Left kidney (tissue), 2 donors: ENCODE measurements around the gene FPR1. TPM values are rescaled to one million over a fixed set of nuclear protein-coding genes. Genes with fewer than 3 reads are reported as not detected.
A peak's percentile ranks its signal among the peaks of the same experiment; 100 is the strongest.
"Not testable (repeated sequence)": the region's sequence is repeated elsewhere in the genome, so short reads cannot be mapped to it uniquely, and the experiment has no call there.

Source experiments
- DNase-seq: peaks from one replicate; pipeline ENCODE4 v3.0.0-alpha.2; 2013
- polyA plus RNA-seq: library from polyadenylated mRNA; unstranded; fragments of 120-200 nt; gene quantifications from one replicate; pipeline ENCODE4 v1.2.1, GENCODE V29; 2013; ENCODE audit not compliant: insufficient read length

Gene FPR1
- polyA plus RNA-seq, 1 donor, result 0.58 TPM

DNA sequence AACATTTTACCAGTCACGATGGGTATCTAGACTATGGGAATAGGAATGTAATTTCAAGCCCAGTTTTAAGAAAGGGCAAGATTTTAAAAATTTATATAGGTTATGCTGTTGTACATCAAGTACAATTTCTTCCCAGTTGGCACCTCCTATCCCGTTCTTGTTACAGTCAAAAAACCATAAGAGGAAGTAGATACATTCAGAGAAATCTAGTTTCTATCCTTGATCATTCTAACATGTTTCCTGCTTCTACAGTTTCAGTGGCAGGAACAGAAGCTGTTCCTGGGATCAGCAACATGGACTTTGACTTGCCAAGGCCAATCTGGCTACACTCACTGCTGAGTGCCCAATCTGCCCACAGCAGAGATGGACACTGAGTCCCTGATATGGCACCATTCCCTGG, 28.6 kb upstream of the FPR1 start:
- DNase-seq, result no peak

GRCh38 chr19:51779703-51780102, 28.0 kb upstream of the FPR1 start:
- no peak for DNase-seq

DNA sequence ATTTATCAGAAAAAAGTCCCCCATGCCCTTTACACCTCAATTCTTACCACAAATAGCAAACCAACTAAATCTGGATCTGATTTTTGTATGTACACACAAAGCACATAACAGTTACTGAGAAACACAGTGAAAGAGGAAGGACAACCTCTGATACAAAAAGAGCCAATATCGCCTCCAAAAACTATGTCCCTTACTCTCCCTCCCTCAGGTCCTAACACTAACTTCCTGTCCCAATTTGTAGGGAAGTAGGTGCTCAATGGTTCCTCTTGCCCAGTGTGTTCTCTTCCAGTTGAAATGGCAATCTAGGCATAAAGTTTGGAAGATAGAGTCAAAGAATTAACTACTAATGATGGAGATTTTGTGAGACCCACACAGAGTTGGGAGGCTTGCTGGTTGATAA, 27.5 kb upstream of the FPR1 start:
- DNase-seq, result no peak

- DNase-seq, result peak; percentile 82
Observed at GRCh38 chr19:51777570-51778462, 26.1 kb upstream of the FPR1 start.

DNA sequence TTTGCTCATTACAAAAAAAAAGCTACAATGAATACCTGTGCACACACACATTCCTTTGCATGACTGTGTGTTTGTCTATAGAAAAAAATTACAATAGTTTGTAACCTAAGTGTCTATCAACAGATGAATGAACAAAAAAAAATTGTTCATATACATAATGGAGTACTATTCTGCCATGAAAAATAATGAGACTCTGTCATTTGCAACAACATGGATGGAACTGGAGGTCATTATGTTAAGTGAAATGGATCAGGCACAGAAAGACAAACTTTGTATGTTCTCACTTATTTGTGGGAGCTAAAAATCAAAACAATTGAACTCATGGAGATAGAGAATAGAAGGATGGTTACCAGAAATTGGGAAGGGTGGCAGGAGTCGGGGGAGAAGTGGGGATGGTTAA, 24.9 kb upstream of the FPR1 start:
- DNase-seq, result not testable (repeated sequence)

GRCh38 chr19:51772977-51773376, 21.3 kb upstream of the FPR1 start:
- DNase-seq, result no peak

DNA sequence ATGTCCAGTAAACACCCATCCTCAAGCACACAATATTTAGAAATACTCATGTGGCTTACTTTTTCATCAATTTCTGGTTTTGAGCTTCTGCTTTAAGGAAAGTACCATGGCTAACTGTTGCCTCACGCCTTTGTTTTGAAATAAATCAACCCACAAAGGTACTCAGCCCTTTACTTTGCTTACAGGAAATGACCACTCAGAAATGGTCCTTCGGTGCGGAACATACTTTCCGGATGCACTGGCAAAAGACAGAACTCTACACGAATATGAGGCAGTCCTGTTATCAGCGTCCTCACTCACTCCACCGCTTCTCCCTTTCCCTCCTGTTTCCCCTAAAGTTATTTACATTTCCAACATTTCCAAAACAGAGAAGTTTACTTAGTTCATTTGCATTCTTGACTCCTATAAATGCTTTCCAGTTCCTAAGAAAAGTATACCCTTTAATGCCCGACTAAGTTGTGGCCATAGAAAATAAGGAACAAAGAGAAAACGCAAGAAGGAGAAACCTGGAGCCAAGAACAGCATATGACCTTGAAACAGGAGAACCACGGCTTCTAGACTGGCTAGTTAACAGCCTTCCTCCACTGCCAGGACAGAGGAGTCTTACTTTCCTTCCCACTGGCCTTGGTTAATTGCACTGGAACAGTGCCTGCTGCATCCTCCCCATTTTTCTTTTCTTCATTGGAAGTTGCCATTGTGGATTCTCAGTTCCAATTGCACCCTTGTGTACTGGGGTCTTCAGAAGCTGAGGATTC, 19.9 kb upstream of the FPR1 start:
- no peak for DNase-seq

DNA sequence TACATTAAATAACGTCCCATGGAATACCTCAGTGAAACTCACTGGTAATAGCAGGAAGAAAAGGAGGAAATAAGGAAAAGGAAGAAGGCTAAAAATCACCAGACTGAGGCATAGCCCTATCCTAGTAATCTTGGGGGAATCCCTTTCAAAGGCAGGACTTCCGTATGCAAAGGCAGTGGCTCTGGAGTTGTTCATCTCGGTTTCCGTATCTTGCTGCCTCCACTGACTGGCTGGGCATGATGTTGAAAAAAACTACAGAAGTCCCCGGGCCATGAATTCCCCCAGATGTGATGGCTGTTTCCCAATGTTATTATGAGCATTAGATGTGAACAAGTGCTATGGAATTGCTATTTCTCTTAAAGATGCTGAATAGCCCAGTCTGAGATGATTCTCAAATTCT, 14.8 kb upstream of the FPR1 start:
- DNase-seq, result no peak

DNA sequence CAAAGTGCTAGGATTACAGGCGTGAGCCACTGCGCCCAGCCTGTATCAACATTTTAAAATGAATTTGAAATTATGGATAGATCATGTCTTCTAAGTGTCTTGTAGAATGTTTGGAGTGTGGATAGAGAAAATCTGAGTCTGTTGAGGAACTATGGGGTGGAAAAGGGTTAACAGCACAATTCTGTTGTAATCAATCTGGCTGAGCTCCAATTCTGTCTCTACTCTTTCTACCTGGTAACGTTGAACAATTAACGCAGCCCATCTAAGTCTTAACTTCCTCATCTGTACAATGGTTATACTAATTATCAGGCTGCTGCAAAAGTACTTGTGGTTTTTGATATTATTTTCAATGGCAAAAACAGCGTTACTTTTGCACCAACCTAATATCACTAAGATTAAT, 13.4 kb upstream of the FPR1 start:
- no peak for DNase-seq

DNA sequence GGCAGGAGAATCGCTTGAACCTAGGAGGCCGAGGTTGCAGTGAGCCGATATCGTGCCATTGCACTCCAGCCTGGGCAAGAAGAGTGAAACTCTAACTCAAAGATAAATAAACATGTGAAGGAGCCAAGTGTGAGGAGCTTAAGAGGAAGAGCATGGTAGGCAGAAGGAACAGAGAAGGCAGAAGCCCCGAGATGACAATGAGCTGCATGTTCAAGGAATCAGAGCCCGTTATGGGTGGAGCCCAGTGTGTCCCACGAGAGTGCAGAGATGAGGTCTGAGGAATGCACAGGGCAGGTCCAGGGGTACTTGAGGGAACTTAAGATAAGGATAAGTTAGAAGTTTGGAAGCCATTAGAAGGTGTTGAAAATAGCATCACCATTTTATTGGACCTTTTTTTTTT, 10.0 kb upstream of the FPR1 start:
- no peak for DNase-seq

- no peak for DNase-seq
Observed at GRCh38 chr19:51760697-51761356, 9.1 kb upstream of the FPR1 start, which contains the start of gene FPR2. FPR2 (plus strand) TSS chr19:51761180; CDS start chr19:51768659, 7,479 bp downstream.

- DNase-seq, result no peak
Observed at GRCh38 chr19:51755571-51755970, 3.9 kb upstream of the FPR1 start.

DNA sequence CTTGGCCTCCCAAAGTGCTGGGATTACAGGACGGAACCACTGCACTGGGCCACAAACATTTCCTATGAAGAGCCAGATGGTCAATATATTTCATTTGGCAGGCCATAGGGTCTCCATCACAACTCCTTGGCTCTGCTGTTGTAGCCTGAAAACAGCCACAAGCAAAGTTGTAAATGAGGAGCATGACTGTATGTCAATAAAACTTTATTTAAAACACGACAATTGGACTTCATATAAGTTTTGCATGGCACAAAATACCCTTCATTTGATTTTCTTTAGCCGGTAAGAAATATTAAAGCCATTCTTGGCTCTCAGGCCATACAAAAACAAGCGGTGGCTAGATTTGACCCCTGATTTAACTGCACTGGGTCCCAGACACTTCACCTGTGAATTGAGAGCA, 3.1 kb upstream of the FPR1 start:
- DNase-seq, result no peak

- DNase-seq, result no peak
Observed at GRCh38 chr19:51754109-51754508, 2.4 kb upstream of the FPR1 start.

- no peak for DNase-seq
Observed at GRCh38 chr19:51750400-51751094, 1.1 kb downstream of the FPR1 start.

DNA sequence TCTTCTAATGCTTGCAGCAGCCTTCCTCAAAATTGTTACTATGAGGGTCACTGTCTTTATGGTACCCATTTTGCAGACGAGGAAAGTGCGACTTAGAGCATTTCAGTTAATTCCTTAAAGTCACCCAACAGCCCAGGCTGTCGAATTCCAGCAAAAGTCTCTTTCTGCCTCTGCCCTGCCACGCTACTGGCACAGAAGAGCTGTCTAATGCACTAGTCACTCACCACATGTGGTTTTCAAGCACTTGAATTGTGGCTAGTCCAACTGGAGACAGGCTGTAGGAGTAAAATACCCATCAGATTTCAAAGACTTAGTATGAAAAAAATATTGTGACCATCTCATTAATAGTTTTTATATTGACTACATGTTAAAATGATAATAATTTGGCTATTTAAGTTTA, 1.7 kb downstream of the FPR1 start:
- DNase-seq, result no peak

DNA sequence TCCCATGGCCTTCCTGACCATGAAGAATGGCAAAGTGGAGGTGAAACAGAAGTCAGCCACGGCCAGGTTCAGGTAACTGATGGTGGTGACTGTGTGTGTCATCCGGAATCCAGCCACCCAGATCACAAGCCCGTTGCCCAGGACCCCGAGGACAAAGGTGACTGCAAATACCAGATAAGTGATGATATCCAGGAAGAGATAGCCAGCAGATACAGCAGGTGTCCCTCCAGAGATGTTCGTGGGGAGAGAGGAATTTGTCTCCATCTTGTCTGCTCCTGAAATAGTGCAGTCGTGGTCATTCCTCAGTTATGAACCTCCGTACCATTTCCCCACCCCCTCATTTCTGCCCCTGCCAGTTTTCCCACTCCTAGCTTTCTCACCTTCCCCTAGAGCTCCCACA, 4.9 kb downstream of the FPR1 start:
- DNase-seq, result no peak

DNA sequence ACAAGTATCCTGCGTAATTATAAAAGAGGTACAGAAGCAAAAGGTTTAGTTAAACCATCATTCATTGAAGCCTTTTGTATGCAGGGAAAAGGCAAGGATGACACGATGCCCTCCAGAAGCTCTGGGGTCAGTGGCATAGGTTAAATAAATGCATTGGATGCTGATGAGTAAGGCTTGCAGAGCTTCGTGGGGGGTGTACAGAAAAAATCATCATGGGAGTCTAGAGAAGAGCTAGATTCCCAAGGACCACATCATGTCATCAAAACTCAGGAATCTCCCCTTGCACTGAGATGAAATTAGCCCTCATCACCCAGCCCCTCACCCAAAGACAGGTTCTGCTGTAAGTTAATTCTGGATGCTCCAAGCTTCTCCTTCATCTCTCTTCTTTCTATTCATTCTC, 8.3 kb downstream of the FPR1 start:
- no peak for DNase-seq

DNA sequence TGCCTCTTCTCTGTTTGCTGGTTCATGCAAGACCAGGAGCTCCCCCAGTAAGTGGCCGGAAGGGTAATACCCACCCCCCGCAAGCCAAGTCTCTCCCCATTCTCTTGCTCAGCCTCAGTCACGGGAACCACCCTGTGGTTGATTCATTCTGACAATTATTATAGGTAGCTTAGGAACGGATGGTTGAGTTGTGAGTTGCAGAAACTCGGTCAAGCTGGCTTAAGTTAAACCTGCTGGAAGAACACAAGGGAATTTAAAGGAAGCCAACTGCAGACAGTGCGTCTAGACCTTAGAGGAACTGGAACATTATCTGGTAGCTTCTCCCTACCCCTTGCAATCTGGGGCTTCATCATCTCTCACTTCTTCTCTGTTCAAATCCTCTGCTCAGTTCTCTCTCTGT, 8.9 kb downstream of the FPR1 start:
- no peak for DNase-seq

- DNase-seq, result no peak
Observed at GRCh38 chr19:51740356-51740755, 11.3 kb downstream of the FPR1 start.

DNA sequence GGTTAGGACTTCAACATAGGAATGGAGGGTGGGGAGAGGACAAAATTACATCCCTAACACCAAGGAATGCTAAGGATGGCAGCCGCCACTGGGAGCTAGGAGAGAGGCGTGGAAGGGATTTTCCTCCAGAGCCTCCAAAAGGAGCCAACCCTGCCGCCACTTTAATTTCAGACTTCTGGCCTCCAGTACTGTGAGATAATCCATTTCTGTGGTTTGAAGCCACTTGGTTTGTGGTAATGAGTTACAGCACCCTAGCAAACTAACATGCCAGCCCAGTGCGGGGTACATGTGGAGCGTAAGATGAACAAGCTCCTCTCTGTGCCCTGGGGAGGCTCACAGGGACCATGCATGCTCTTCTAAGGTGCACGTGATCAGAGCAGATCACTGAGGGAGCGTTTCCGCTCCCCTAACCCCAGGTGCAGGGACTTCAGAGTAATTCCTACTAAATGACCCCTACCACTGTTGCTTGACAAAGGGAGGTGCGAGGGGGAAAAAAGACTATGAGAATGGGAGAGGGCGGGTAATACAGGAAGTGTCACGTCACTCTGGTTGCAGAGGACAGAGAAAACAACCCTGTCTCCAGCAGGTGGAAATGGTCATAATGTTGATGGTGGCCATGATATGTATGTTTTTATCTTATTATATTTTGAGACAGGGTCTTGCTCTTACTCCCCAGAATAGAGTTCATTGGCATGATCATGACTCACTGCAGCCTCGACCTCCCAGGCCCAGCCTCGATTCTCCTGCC, 12.0 kb downstream of the FPR1 start:
- no peak for DNase-seq

DNA sequence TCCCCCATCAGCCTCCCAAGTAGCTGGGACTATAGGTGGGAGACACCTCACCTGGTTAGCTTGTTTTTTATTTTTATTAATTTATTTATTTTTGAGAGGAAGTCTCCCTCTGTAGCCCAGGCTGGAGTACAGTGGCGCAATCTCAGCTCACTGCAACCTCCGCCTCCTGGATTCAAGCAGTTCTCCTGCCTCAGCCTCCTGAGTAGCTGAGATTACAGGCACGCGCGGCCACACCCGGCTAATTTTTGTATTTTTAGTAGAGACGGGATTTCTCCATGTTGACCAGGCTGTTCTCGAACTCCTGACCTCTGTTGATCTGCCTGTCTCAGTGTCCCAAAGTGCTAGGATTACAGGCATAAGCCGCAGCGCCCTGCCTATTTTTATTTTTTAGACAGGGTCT, 13.2 kb downstream of the FPR1 start:
- not testable (repeated sequence) for DNase-seq
